ENCODE measurements around the gene MANEA. TPM values are rescaled to one million over a fixed set of nuclear protein-coding genes. Genes with fewer than 3 reads are reported as not detected.
"Not testable (repeated sequence)": the region's sequence is repeated elsewhere in the genome, so short reads cannot be mapped to it uniquely, and the experiment has no call there.

MANEA gene
- total RNA-seq, 1 experiment from 2014 or later: 13.9 TPM

DNA sequence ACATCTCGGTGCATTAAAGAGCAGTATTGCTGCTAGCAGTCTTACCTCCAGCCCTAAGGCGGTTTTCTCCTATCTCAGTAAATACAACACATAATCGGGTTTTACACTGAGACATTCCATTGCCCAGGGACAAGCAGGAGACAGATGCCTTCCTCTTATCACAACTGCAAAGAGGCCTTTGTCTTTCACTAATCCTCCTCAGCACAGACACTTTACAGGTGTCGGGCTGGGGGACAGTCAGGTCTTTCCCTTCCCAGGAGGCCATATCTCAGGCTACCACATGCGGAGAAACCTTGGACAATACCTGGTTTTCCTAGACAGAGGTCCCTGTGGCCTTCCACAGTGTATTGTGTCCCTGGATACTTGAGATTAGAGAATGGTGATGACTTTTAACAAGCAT is 16.4 kb upstream of the MANEA start:
- H4K20me1 ChIP-seq (ENCODE audit: insufficient read depth); H3K9ac ChIP-seq (ENCODE audit: low read length); H3K27me3 ChIP-seq (ENCODE audit: insufficient read depth, low read length); DNase-seq (ENCODE audit: low read depth, low spot score); H2AFZ ChIP-seq (ENCODE audit: low read depth, low read length, poor library complexity, severe bottlenecking); POLR2A ChIA-PET; H3K36me3 ChIP-seq (ENCODE audit: control insufficient read depth in 1 of 2, insufficient read depth in 2 of 2, low read length in 2 of 2); H3K4me3 ChIP-seq (replicated peaks in 1 of 2; ENCODE audit: low read depth in 1 of 2, low read length in 2 of 2); BruUV-seq (replicated peaks); intact Hi-C loops (cut with micrococcal nuclease); ATAC-seq; H3K4me1 ChIP-seq (ENCODE audit: control insufficient read depth in 1 of 2, insufficient read depth in 2 of 2, low read length in 2 of 2); H3K4me2 ChIP-seq (ENCODE audit: low read length); H3K27ac ChIP-seq (ENCODE audit: low read depth, low read length); H3K9me2 ChIP-seq (ENCODE audit: insufficient read depth); RAD21 ChIA-PET (ENCODE audit: low non-redundant PET in 1 of 2, low total read pairs in 2 of 2, uncharacterized antibody in 2 of 2, unreplicated experiment in 2 of 2); H3K9me3 ChIP-seq (ENCODE audit: control insufficient read depth in 1 of 2, insufficient read depth in 1 of 2, low read depth in 1 of 2, low read length in 2 of 2); CTCF ChIA-PET; H3K79me2 ChIP-seq (ENCODE audit: insufficient read depth, low read length): not testable (repeated sequence)

DNA sequence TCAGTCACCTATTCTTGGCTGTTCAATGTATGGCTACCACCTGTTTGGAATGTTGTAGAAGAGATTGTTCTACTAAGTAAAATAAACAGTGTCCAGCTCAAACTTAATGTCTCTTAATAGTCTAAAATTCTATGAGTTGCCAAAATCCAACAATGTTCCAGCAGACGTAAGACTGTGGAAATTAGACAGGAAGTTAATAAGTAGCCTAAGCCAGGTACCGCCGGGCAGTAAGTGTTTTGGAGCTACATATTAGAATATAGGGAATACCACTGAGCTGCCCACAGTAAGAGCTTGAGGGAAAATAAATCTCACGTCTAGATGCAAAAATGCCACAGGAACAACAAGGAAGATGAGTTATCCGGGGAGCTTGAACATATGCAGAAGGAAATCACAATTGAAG is 7.8 kb upstream of the MANEA start:
- Histone ChIP-seq H3K9ac (ENCODE audit: low read length) (no peak overlapping the region), H3K79me2 (ENCODE audit: insufficient read depth, low read length) (no peaks in the 10 kb centered on the region), H3K4me3 (replicated peaks in 1 of 2; ENCODE audit: low read depth in 1 of 2, low read length in 2 of 2) (no peak overlapping the region), H3K4me2 (ENCODE audit: low read length) (no peak overlapping the region), H4K20me1 (ENCODE audit: insufficient read depth) (no peaks in the 10 kb centered on the region), H3K36me3 (ENCODE audit: control insufficient read depth in 1 of 2, insufficient read depth in 2 of 2, low read length in 2 of 2) (no peaks in the 10 kb centered on the region), H3K27me3 (ENCODE audit: insufficient read depth, low read length) (no peaks in the 10 kb centered on the region), H2AFZ (ENCODE audit: low read depth, low read length, poor library complexity, severe bottlenecking) (no peak overlapping the region), H3K4me1 (ENCODE audit: control insufficient read depth in 1 of 2, insufficient read depth in 2 of 2, low read length in 2 of 2) (no peaks in the 10 kb centered on the region), H3K27ac (ENCODE audit: low read depth, low read length) (no peak overlapping the region), H3K9me3 (ENCODE audit: control insufficient read depth in 1 of 2, insufficient read depth in 1 of 2, low read depth in 1 of 2, low read length in 2 of 2) (no peaks in the 10 kb centered on the region), H3K9me2 (ENCODE audit: insufficient read depth) (no peaks in the 10 kb centered on the region)
- no TSS peak for BruUV-seq (replicated peaks)
- CTCF ChIA-PET: no interaction called here
- ATAC-seq (no peak), DNase-seq (ENCODE audit: low read depth, low spot score) (no peak)
- RAD21 ChIA-PET (ENCODE audit: low non-redundant PET in 1 of 2, low total read pairs in 2 of 2, uncharacterized antibody in 2 of 2, unreplicated experiment in 2 of 2): interaction anchor here in 1 of 2 experiments (0.6 kb wide), 1 partner anchor 131 kb away, joined by 5 read pairs; no protein-coding TSS in a partner anchor
- TF ChIP-seq ELF1 (IDR thresholded peaks at IDR 0.05; ENCODE audit: borderline replicate concordance, low read depth): no peak
- TF ChIP-seq ZNF274 (IDR thresholded peaks at IDR 0.05; ENCODE audit: low read depth, low read length): no peak
- no peak for TF ChIP-seq RAD21 (IDR thresholded peaks at IDR 0.05; ENCODE audit: low read depth)
- no peak for TF ChIP-seq POLR2AphosphoS5 (IDR thresholded peaks at IDR 0.05; ENCODE audit: low read depth, low read length)
- TF ChIP-seq POLR2A (IDR thresholded peaks at IDR 0.05; ENCODE audit: borderline replicate concordance, extremely low read depth, insufficient read depth, insufficient read length): no peak
- no peak for TF ChIP-seq YY1 (IDR thresholded peaks at IDR 0.05; ENCODE audit: extremely low read depth, insufficient replicate concordance, low read depth, low read length)
- no peak for TF ChIP-seq EZH2 (IDR thresholded peaks at IDR 0.05)
- no peak for TF ChIP-seq ZFX (IDR thresholded peaks at IDR 0.05)
- TF ChIP-seq, protein P1, sequence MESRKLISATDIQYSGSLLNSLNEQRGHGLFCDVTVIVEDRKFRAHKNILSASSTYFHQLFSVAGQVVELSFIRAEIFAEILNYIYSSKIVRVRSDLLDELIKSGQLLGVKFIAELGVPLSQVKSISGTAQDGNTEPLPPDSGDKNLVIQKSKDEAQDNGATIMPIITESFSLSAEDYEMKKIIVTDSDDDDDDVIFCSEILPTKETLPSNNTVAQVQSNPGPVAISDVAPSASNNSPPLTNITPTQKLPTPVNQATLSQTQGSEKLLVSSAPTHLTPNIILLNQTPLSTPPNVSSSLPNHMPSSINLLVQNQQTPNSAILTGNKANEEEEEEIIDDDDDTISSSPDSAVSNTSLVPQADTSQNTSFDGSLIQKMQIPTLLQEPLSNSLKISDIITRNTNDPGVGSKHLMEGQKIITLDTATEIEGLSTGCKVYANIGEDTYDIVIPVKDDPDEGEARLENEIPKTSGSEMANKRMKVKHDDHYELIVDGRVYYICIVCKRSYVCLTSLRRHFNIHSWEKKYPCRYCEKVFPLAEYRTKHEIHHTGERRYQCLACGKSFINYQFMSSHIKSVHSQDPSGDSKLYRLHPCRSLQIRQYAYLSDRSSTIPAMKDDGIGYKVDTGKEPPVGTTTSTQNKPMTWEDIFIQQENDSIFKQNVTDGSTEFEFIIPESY (IDR thresholded peaks at IDR 0.05; ENCODE audit: extremely low read depth, insufficient replicate concordance, low read length): no peak
- POLR2A ChIA-PET: no interaction called here
- intact Hi-C loops (cut with micrococcal nuclease): no loop called here
